Esophagus squamous epithelium (tissue), 5 donors: ENCODE results near the gene REEP6. TPM values are rescaled to one million over a fixed set of nuclear protein-coding genes. Genes with fewer than 3 reads are reported as not detected.
"Not testable (repeated sequence)": the region's sequence is repeated elsewhere in the genome, so short reads cannot be mapped to it uniquely, and the experiment has no call there.

Source experiments
- DNase-seq: peaks from one replicate; lab custom pipeline; 2025; lab: John Stamatoyannopoulos, UW
- H3K27ac ChIP-seq, 4 donors: fragments of 200-600 bp; sonication (generic); one replicate each; pipeline ENCODE4 v1.5.1; 2016 to 2019; ENCODE audit warnings: mild to moderate bottlenecking in 1 of 4
- H3K27me3 ChIP-seq, 4 donors: fragments of 200-600 bp; sonication (generic); 1 replicate in 3 of 4; 2 replicates in 1 of 4; pipeline versions ENCODE4 v1.5.1 to v1.6.0; 2017 to 2021; ENCODE audit warnings: antibody characterized with exemption in 1 of 4
- H3K36me3 ChIP-seq, 3 donors: fragments of 200-600 bp; sonication (generic); one replicate each; pipeline ENCODE4 v1.5.1; 2016 to 2019
- H3K4me1 ChIP-seq, 3 donors: fragments of 200-600 bp; sonication (generic); one replicate each; pipeline ENCODE4 v1.5.1; 2017 to 2019
- H3K4me3 ChIP-seq, 4 donors: fragments of 200-600 bp; sonication (generic); 1 replicate in 3 of 4; 2 replicates in 1 of 4; pipeline ENCODE4 v1.5.1; 2016 to 2019; ENCODE audit warnings: mild to moderate bottlenecking in 2 of 4, moderate library complexity in 1 of 4
- H3K9me3 ChIP-seq, 3 donors: fragments of 200-600 bp; sonication (generic); one replicate each; pipeline ENCODE4 v1.5.1; 2016 to 2019
- CTCF ChIP-seq, 6 experiments: fragments of 450-650 bp in 4 of 6; fragments of 200-600 bp in 2 of 6; sonication (generic) in 2 of 6; IDR thresholded peaks; one replicate each; pipeline ENCODE4 v1.5.1; 2016 to 2019; ENCODE audit warnings: antibody characterized with exemption in 6 of 6, mild to moderate bottlenecking in 4 of 6, moderate library complexity in 4 of 6
- POLR2A ChIP-seq, 4 donors: fragments of 450-650 bp; IDR thresholded peaks; one replicate each; pipeline ENCODE4 v1.6.1; 2017; ENCODE audit warnings: antibody characterized with exemption in 4 of 4, mild to moderate bottlenecking in 4 of 4, moderate library complexity in 3 of 4
- WGBS, 2 donors: methylation state at CpG; one replicate each; pipeline ENCODE4 v1.1.5; 2018; 5-methylcytosine and 5-hydroxymethylcytosine counted together
- intact Hi-C: fragments of 100-400 bp; cut with DNase I; formaldehyde crosslinking; loops from one replicate; pipeline ENCODE4 v1.15.0; 2022
- total RNA-seq, 4 donors: library from RNA; depleted of rRNA; stranded (reverse); fragments of >200 nt; gene quantifications; one replicate each; pipeline ENCODE4 v1.1.0, GENCODE V29; 2016
- donor health status: DM: yes; HTN: yes; CAD: no.

Gene REEP6
- total RNA-seq, 4 donors from 2014 or later: 5.7 to 13.8 (median 9.4) TPM

GRCh38 chr19:1495799-1496713 lies 5.1 kb downstream of the REEP6 start:
- Histone ChIP-seq H3K36me3 (no peaks in the 10 kb centered on the region), H3K4me3 (peak overlapping the region in 2 of 4 donors; percentile 5 to 38), H3K4me1 (peaks cover 8 to 40% (median 15%) of the 10 kb centered on the region in 3 donors), H3K27me3 (peaks cover 0 to 29% (median 0%) of the 10 kb centered on the region in 4 donors), H3K9me3 (no peaks in the 10 kb centered on the region), H3K27ac (no peak overlapping the region)
- 47 to 59% methylated on average over 5 to 13 of the region's 40 CpGs for WGBS, 2 donors
- no peak for TF ChIP-seq POLR2A (IDR thresholded peaks at IDR 0.05)
- TF ChIP-seq CTCF (IDR thresholded peaks at IDR 0.05): no peak
- intact Hi-C loops: no loop called here
- DNase-seq: no peak

- H3K27me3 ChIP-seq: peaks cover 0 to 27% (median 0%) of the 10 kb centered on the region in 4 donors
- WGBS, 2 donors: 56 to 66% methylated on average over 13 to 16 of the region's 39 CpGs
- H3K4me1 ChIP-seq: peaks cover 4 to 38% (median 8%) of the 10 kb centered on the region in 3 donors
- no peak for DNase-seq
- H3K4me3 ChIP-seq: peak overlapping the region in 1 of 4 donors; percentile 38
- H3K9me3 ChIP-seq: no peaks in the 10 kb centered on the region
- intact Hi-C loops: no loop called here
- no peaks in the 10 kb centered on the region for H3K36me3 ChIP-seq
- H3K27ac ChIP-seq: no peak overlapping the region
- TF ChIP-seq CTCF (IDR thresholded peaks at IDR 0.05): no peak
- TF ChIP-seq POLR2A (IDR thresholded peaks at IDR 0.05): no peak
These were observed 6.0 kb downstream of the REEP6 start for GRCh38 chr19:1496714-1497577.

GRCh38 chr19:1497578-1498235 lies 6.7 kb downstream of the REEP6 start:
- intact Hi-C loops: no loop called here
- no peak overlapping the region for H3K27ac ChIP-seq
- H3K36me3 ChIP-seq: no peaks in the 10 kb centered on the region
- H3K9me3 ChIP-seq: no peaks in the 10 kb centered on the region
- 77 to 90% methylated on average over 9 to 15 of the region's 25 CpGs for WGBS, 2 donors
- H3K4me3 ChIP-seq: no peak overlapping the region
- TF ChIP-seq POLR2A (IDR thresholded peaks at IDR 0.05) (no peak), CTCF (IDR thresholded peaks at IDR 0.05) (no peak)
- peaks cover 4 to 34% (median 8%) of the 10 kb centered on the region in 3 donors for H3K4me1 ChIP-seq
- DNase-seq: no peak
- peaks cover 0 to 32% (median 2%) of the 10 kb centered on the region in 4 donors for H3K27me3 ChIP-seq

GRCh38 chr19:1499231-1499630 lies 8.2 kb downstream of the REEP6 start:
- intact Hi-C loops, H3K4me3 ChIP-seq, H3K27ac ChIP-seq, H3K36me3 ChIP-seq, DNase-seq, H3K9me3 ChIP-seq: not testable (repeated sequence)
- no CpG with 5 or more reads among the region's 34 CpGs for WGBS, 2 donors
- peaks cover 0 to 47% (median 6%) of the 10 kb centered on the region in 4 donors for H3K27me3 ChIP-seq
- peaks cover 14 to 47% (median 18%) of the 10 kb centered on the region in 3 donors for H3K4me1 ChIP-seq

- 33 to 37% methylated on average over 2 to 8 of the region's 9 CpGs for WGBS, 2 donors
- H3K27ac ChIP-seq: no peak overlapping the region
- DNase-seq: no peak
- H3K9me3 ChIP-seq: no peaks in the 10 kb centered on the region
- H3K4me1 ChIP-seq: peaks cover 14 to 43% (median 18%) of the 10 kb centered on the region in 3 donors
- H3K4me3 ChIP-seq: no peak overlapping the region
- peaks cover 0 to 13% (median 0%) of the 10 kb centered on the region in 3 donors for H3K36me3 ChIP-seq
- H3K27me3 ChIP-seq: peaks cover 0 to 50% (median 6%) of the 10 kb centered on the region in 4 donors
- TF ChIP-seq POLR2A (IDR thresholded peaks at IDR 0.05) (no peak), CTCF (IDR thresholded peaks at IDR 0.05) (no peak)
- intact Hi-C loops: no loop called here
These were observed 10.2 kb downstream of the REEP6 start for GRCh38 chr19:1501200-1501595.
